Measurements from ENCODE around the gene PPP5C. TPM values are rescaled to one million over a fixed set of nuclear protein-coding genes. Genes with fewer than 3 reads are reported as not detected.

PPP5C gene
- total RNA-seq, 1 experiment from 2014 or later = 102 TPM

GRCh38 chr19:46311444-46311843 lies 35.4 kb upstream of the PPP5C start:
- POLR2A ChIA-PET = no interaction called here
- no peak for TF ChIP-seq ELF1 (IDR thresholded peaks at IDR 0.05; ENCODE audit: borderline replicate concordance, low read depth)
- TF ChIP-seq CEBPB (IDR thresholded peaks at IDR 0.05; ENCODE audit: low read depth) = no peak
- no peak for TF ChIP-seq RAD21 (IDR thresholded peaks at IDR 0.05; ENCODE audit: low read depth)
- TF ChIP-seq REST (IDR thresholded peaks at IDR 0.05; ENCODE audit: low read depth) = no peak
- no peak for TF ChIP-seq POLR2A (IDR thresholded peaks at IDR 0.05; ENCODE audit: borderline replicate concordance, extremely low read depth, insufficient read depth, insufficient read length)
- TF ChIP-seq YY1 (IDR thresholded peaks at IDR 0.05; ENCODE audit: extremely low read depth, insufficient replicate concordance, low read depth, low read length) = no peak
- TF ChIP-seq ZNF274 (IDR thresholded peaks at IDR 0.05; ENCODE audit: low read depth, low read length) = no peak
- no peak for TF ChIP-seq ZBTB33 (IDR thresholded peaks at IDR 0.05; ENCODE audit: extremely low read depth, insufficient replicate concordance, low read length)
- TF ChIP-seq CBX3 (IDR thresholded peaks at IDR 0.05; ENCODE audit: low read depth) = no peak
- TF ChIP-seq EZH2 (IDR thresholded peaks at IDR 0.05) = no peak
- TF ChIP-seq POLR2AphosphoS5 (IDR thresholded peaks at IDR 0.05; ENCODE audit: low read depth, low read length) = no peak
- no peak for TF ChIP-seq CTCF (IDR thresholded peaks at IDR 0.05 in 2 of 3, conservative IDR thresholded peaks at IDR 0.05 in 1 of 3; ENCODE audit: borderline replicate concordance in 1 of 3, insufficient read depth in 1 of 3, low read depth in 2 of 3, low read length in 2 of 3)
- no peak for TF ChIP-seq SIN3A (IDR thresholded peaks at IDR 0.05; ENCODE audit: low read depth)
- no peak for TF ChIP-seq EGR1 (IDR thresholded peaks at IDR 0.05; ENCODE audit: low read depth)
- TF ChIP-seq SP1 (IDR thresholded peaks at IDR 0.05; ENCODE audit: low read depth) = no peak
- TF ChIP-seq JUND (IDR thresholded peaks at IDR 0.05) = no peak
- TF ChIP-seq ZFX (IDR thresholded peaks at IDR 0.05) = no peak
- TF ChIP-seq FOSL1 (IDR thresholded peaks at IDR 0.05; ENCODE audit: low read depth) = no peak
- no peak for TF ChIP-seq SRF (IDR thresholded peaks at IDR 0.05; ENCODE audit: low read depth)
- TF ChIP-seq TCF7L2 (IDR thresholded peaks at IDR 0.05; ENCODE audit: borderline replicate concordance, extremely low read depth, insufficient read depth, insufficient read length) = no peak
- BruUV-seq (replicated peaks) = no TSS peak

More at GRCh38 chr19:46311444-46311843, 35.4 kb upstream of the PPP5C start:
- Histone ChIP-seq H3K9me3 (ENCODE audit: control insufficient read depth in 1 of 2, insufficient read depth in 1 of 2, low read depth in 1 of 2, low read length in 2 of 2) (peaks cover 6% of the 10 kb centered on the region in 2 experiments; a peak in 1 of 4 replicates), H3K4me1 (ENCODE audit: control insufficient read depth in 1 of 2, insufficient read depth in 2 of 2, low read length in 2 of 2) (no peaks in the 10 kb centered on the region), H3K9ac (ENCODE audit: low read length) (no peak overlapping the region), H3K4me2 (ENCODE audit: low read length) (no peak overlapping the region), H3K4me3 (replicated peaks in 1 of 2; ENCODE audit: low read depth in 1 of 2, low read length in 2 of 2) (no peak overlapping the region), H3K27ac (ENCODE audit: low read depth, low read length) (no peak overlapping the region), H3K27me3 (ENCODE audit: insufficient read depth, low read length) (no peaks in the 10 kb centered on the region), H3K36me3 (ENCODE audit: control insufficient read depth in 1 of 2, insufficient read depth in 2 of 2, low read length in 2 of 2) (no peaks in the 10 kb centered on the region), H4K20me1 (ENCODE audit: insufficient read depth) (no peaks in the 10 kb centered on the region), H2AFZ (ENCODE audit: low read depth, low read length, poor library complexity, severe bottlenecking) (no peak overlapping the region), H3K79me2 (ENCODE audit: insufficient read depth, low read length) (no peaks in the 10 kb centered on the region), H3K9me2 (ENCODE audit: insufficient read depth) (no peaks in the 10 kb centered on the region)
- DNase-seq (ENCODE audit: low read depth, low spot score) (no peak), ATAC-seq (no peak)
- intact Hi-C loops (cut with micrococcal nuclease) = no loop called here
- ChIA-PET RAD21 (ENCODE audit: low non-redundant PET in 1 of 2, low total read pairs in 2 of 2, uncharacterized antibody in 2 of 2, unreplicated experiment in 2 of 2) (no interaction called here), CTCF (no interaction called here)

All from HCT116 (cell line).